ENCODE data around the gene PIH1D2. TPM values are rescaled to one million over a fixed set of nuclear protein-coding genes. Genes with fewer than 3 reads are reported as not detected.

Gene PIH1D2
- total RNA-seq, 2 donors from 2014 or later = 1.3 TPM; not detected in 1

- no peak overlapping the region for H3K27ac ChIP-seq
- intact Hi-C loops (cut with DNase I) = no loop called here
- 91 to 95% methylated on average over 3 of the region's 3 CpGs for WGBS, 2 donors
- H3K9me3 ChIP-seq = no peaks in the 10 kb centered on the region
- peaks cover 14% of the 10 kb centered on the region for H3K4me1 ChIP-seq
- H3K27me3 ChIP-seq = no peaks in the 10 kb centered on the region
- DNase-seq (no peak), ATAC-seq (no peak)
- no peaks in the 10 kb centered on the region for H3K36me3 ChIP-seq (replicated peaks in 1 of 2; ENCODE audit: insufficient read depth in 1 of 2, low read depth in 2 of 2)
- H3K4me3 ChIP-seq = no peak overlapping the region
- TF ChIP-seq POLR2A (IDR thresholded peaks at IDR 0.05) (no peak), CTCF (IDR thresholded peaks at IDR 0.05) (no peak)
Measured at GRCh38 chr11:112023104-112023503, 50.7 kb downstream of the PIH1D2 start.

GRCh38 chr11:112019066-112019465 is 54.8 kb downstream of the PIH1D2 start:
- H3K9me3 ChIP-seq = no peaks in the 10 kb centered on the region
- intact Hi-C loops (cut with DNase I) = no loop called here
- H3K27ac ChIP-seq = no peak overlapping the region
- WGBS, 2 donors = 87 to 98% methylated on average over 5 of the region's 5 CpGs
- no peak overlapping the region for H3K4me3 ChIP-seq
- peaks cover 33% of the 10 kb centered on the region for H3K4me1 ChIP-seq
- no peaks in the 10 kb centered on the region for H3K27me3 ChIP-seq
- DNase-seq (no peak), ATAC-seq (no peak)
- TF ChIP-seq POLR2A (IDR thresholded peaks at IDR 0.05) (no peak), CTCF (IDR thresholded peaks at IDR 0.05) (no peak)
- no peaks in the 10 kb centered on the region for H3K36me3 ChIP-seq (replicated peaks in 1 of 2; ENCODE audit: insufficient read depth in 1 of 2, low read depth in 2 of 2)

Small RNA genes lying within 50 kb of the gene (small RNA-seq; reads per million reads assigned to genes)
- gene AP000907.3 = not detected
- gene RNU6-893P = not detected

Other genes starting within 250 kb of the PIH1D2 start
- 10 to 100 TPM; 25.9 to 60.3 TPM for gene ALG9, start 202.4 kb downstream of the PIH1D2 start, total RNA-seq
- 1 to 10 TPM in 1 of 2 donors, not detected in 1; 2.1 TPM for gene FDXACB1, start 194.9 kb downstream of the PIH1D2 start, total RNA-seq
- gene CFAP68, start 194.5 kb downstream of the PIH1D2 start, total RNA-seq = 10 to 100 TPM in 1 of 2 donors, 1 to 10 TPM in 1; 7.8 to 31.6 TPM
- gene CRYAB, start 162.2 kb downstream of the PIH1D2 start, total RNA-seq = 10 to 100 TPM; 10.4 to 61.0 TPM
- gene HSPB2, start 161.3 kb downstream of the PIH1D2 start, total RNA-seq = not detected
- gene C11orf52, start 155.1 kb downstream of the PIH1D2 start, total RNA-seq = 10 to 100 TPM in 1 of 2 donors, 1 to 10 TPM in 1; 4.6 to 14.8 TPM
- 10 to 100 TPM; 14.0 to 23.4 TPM for gene DIXDC1, start 136.7 kb downstream of the PIH1D2 start, total RNA-seq
- gene DLAT, start 48.6 kb downstream of the PIH1D2 start, total RNA-seq = 10 to 100 TPM; 10.4 to 10.5 TPM
- gene NKAPD1, start 282 bp upstream of the PIH1D2 start, total RNA-seq = 10 to 100 TPM in 1 of 2 donors, 1 to 10 TPM in 1; 8.3 to 10.5 TPM
- gene TIMM8B, start 12.7 kb upstream of the PIH1D2 start, total RNA-seq = 1 to 10 TPM; 7.5 to 9.6 TPM
- gene SDHD, start 12.9 kb upstream of the PIH1D2 start, total RNA-seq = 10 to 100 TPM; 27.4 to 68.5 TPM
- 10 to 100 TPM in 1 of 2 donors, 1 to 10 TPM in 1; 3.3 to 22.8 TPM for gene IL18, start 90.1 kb upstream of the PIH1D2 start, total RNA-seq
- gene TEX12, start 93.4 kb upstream of the PIH1D2 start, total RNA-seq = not detected
- gene BCO2, start 101.5 kb upstream of the PIH1D2 start, total RNA-seq = 1 to 10 TPM; 3.6 to 4.2 TPM
- gene PTS, start 152.4 kb upstream of the PIH1D2 start, total RNA-seq = 10 to 100 TPM; 20.1 to 25.7 TPM
- not detected for gene PLET1, start 186.8 kb upstream of the PIH1D2 start, total RNA-seq